RCC 7860 (cell line): Measurements from ENCODE around the gene VCL.
A peak's percentile ranks its signal among the peaks of the same experiment; 100 is the strongest.
"Not testable (repeated sequence)": the region's sequence is repeated elsewhere in the genome, so short reads cannot be mapped to it uniquely, and the experiment has no call there.

Experiments used
- DNase-seq: peaks from one replicate; pipeline ENCODE4 v3.0.0-alpha.2; 2015; ENCODE audit warnings: low spot score
- FAIRE-seq: peaks from 2 replicates; lab custom pipeline; 2012; peaks lifted over from hg19 to GRCh38; lab: Jason Lieb, UNC

Gene VCL

GRCh38 chr10:73971636-73972354, 26.1 kb upstream of the VCL start:
- DNase-seq, result no peak
- no peak for FAIRE-seq

- FAIRE-seq, result no peak
Observed at GRCh38 chr10:73973427-73973826, 24.5 kb upstream of the VCL start.

GRCh38 chr10:73974309-73974946, 23.5 kb upstream of the VCL start:
- no peak for DNase-seq
- FAIRE-seq, result no peak

More at GRCh38 chr10:73973427-73973826, 24.5 kb upstream of the VCL start:
- DNase-seq, result no peak

GRCh38 chr10:73975388-73975787, 22.5 kb upstream of the VCL start:
- DNase-seq, result no peak
- no peak for FAIRE-seq

- no peak for DNase-seq
- FAIRE-seq, result no peak
Observed at GRCh38 chr10:73979141-73979808, 18.6 kb upstream of the VCL start.

- DNase-seq (no peak), FAIRE-seq (no peak)
Observed at GRCh38 chr10:73979809-73980433, 18.0 kb upstream of the VCL start.

GRCh38 chr10:73981812-73982211, 16.1 kb upstream of the VCL start:
- DNase-seq (no peak), FAIRE-seq (no peak)

GRCh38 chr10:73983096-73984047, 14.5 kb upstream of the VCL start:
- no peak for FAIRE-seq

GRCh38 chr10:73989594-73990150, 8.2 kb upstream of the VCL start:
- DNase-seq (no peak), FAIRE-seq (no peak)

More at GRCh38 chr10:73983096-73984047, 14.5 kb upstream of the VCL start:
- no peak for DNase-seq

- DNase-seq (no peak), FAIRE-seq (no peak)
Observed at GRCh38 chr10:73991203-73991883, 6.6 kb upstream of the VCL start.

GRCh38 chr10:73991884-73992245, 6.1 kb upstream of the VCL start:
- no peak for DNase-seq
- no peak for FAIRE-seq

GRCh38 chr10:73992899-73993788, 4.8 kb upstream of the VCL start:
- no peak for FAIRE-seq
- no peak for DNase-seq

GRCh38 chr10:73995035-73995358, 2.9 kb upstream of the VCL start:
- FAIRE-seq (no peak), DNase-seq (no peak)

- FAIRE-seq (no peak), DNase-seq (peak; percentile 24)
Observed at GRCh38 chr10:73997461-73997786, 492 bp upstream of the VCL start.

GRCh38 chr10:73998623-73998928, 660 bp downstream of the VCL start:
- FAIRE-seq, result no peak
- no peak for DNase-seq

- FAIRE-seq (peak; percentile 84), DNase-seq (peak; percentile 92)
Observed at GRCh38 chr10:73998929-73999691, 1.2 kb downstream of the VCL start.

- DNase-seq (peak; percentile 14), FAIRE-seq (no peak)
Observed at GRCh38 chr10:73999703-74000102, 1.8 kb downstream of the VCL start.

- not testable (repeated sequence) for FAIRE-seq, DNase-seq
Observed at GRCh38 chr10:74000244-74000643, 2.3 kb downstream of the VCL start.
